ENCODE measurements around the gene UFM1. TPM values are rescaled to one million over a fixed set of nuclear protein-coding genes. Genes with fewer than 3 reads are reported as not detected.
"Not testable (repeated sequence)": the region's sequence is repeated elsewhere in the genome, so short reads cannot be mapped to it uniquely, and the experiment has no call there.

UFM1 gene
- 10 to 100 TPM; 37.5 to 66.6 TPM for total RNA-seq

- peak; percentile 88 for DNase-seq (ENCODE audit: low spot score)
- Histone ChIP-seq H3K27ac (peak within 1 kb of the TSS; percentile 81 to 88), H3K4me3 (peak within 1 kb of the TSS; percentile 62 to 64), H3K36me3 (no peaks in the 10 kb centered on the region), H3K27me3 (replicated peaks; ENCODE audit: insufficient read depth) (no peaks in the 10 kb centered on the region), H3K9me3 (no peaks in the 10 kb centered on the region), H3K4me1 (replicated peaks) (peaks cover 2% of the 10 kb centered on the region)
- under 1% methylated on average over 41 of the region's 41 CpGs for WGBS
- TF ChIP-seq POLR2AphosphoS5 (IDR thresholded peaks at IDR 0.05) (peak; percentile 75), CTCF (IDR thresholded peaks at IDR 0.05) (no peak), POLR2A (IDR thresholded peaks at IDR 0.05) (peak; percentile 52)
- intact Hi-C loops (cut with DNase I), result no loop called here
These were observed at the start of gene UFM1 for GRCh38 chr13:38349390-38350113. TSS of gene UFM1 (plus strand) at chr13:38349851. CDS start at chr13:38349920, 69 bp downstream.

GRCh38 chr13:38301236-38301635, 48.4 kb upstream of the UFM1 start:
- no peaks in the 10 kb centered on the region for H3K36me3 ChIP-seq
- no peak overlapping the region for H3K27ac ChIP-seq
- intact Hi-C loops (cut with DNase I), result no loop called here
- H3K4me1 ChIP-seq (replicated peaks), result no peaks in the 10 kb centered on the region
- H3K4me3 ChIP-seq, result no peak overlapping the region
- no peak for TF ChIP-seq CTCF (IDR thresholded peaks at IDR 0.05)
- no peak for TF ChIP-seq POLR2A (IDR thresholded peaks at IDR 0.05)
- no peak for TF ChIP-seq POLR2AphosphoS5 (IDR thresholded peaks at IDR 0.05)
- 84% methylated on average over 4 of the region's 4 CpGs for WGBS
- no peaks in the 10 kb centered on the region for H3K9me3 ChIP-seq
- no peaks in the 10 kb centered on the region for H3K27me3 ChIP-seq (replicated peaks; ENCODE audit: insufficient read depth)
- no peak for DNase-seq (ENCODE audit: low spot score)

- Histone ChIP-seq H3K27ac (no peak overlapping the region), H3K4me1 (replicated peaks) (no peaks in the 10 kb centered on the region), H3K36me3 (no peaks in the 10 kb centered on the region), H3K9me3 (no peaks in the 10 kb centered on the region), H3K27me3 (replicated peaks; ENCODE audit: insufficient read depth) (no peaks in the 10 kb centered on the region), H3K4me3 (no peak overlapping the region)
- WGBS, result 35% methylated on average over 2 of the region's 2 CpGs
- intact Hi-C loops (cut with DNase I), result no loop called here
- TF ChIP-seq POLR2A (IDR thresholded peaks at IDR 0.05) (no peak), CTCF (IDR thresholded peaks at IDR 0.05) (no peak), POLR2AphosphoS5 (IDR thresholded peaks at IDR 0.05) (no peak)
- no peak for DNase-seq (ENCODE audit: low spot score)
These were observed 45.8 kb upstream of the UFM1 start for GRCh38 chr13:38303816-38304320.

- Histone ChIP-seq H3K4me3 (no peak overlapping the region), H3K4me1 (replicated peaks) (no peaks in the 10 kb centered on the region), H3K27me3 (replicated peaks; ENCODE audit: insufficient read depth) (no peaks in the 10 kb centered on the region), H3K9me3 (no peaks in the 10 kb centered on the region), H3K36me3 (no peaks in the 10 kb centered on the region), H3K27ac (no peak overlapping the region)
- no peak for TF ChIP-seq POLR2AphosphoS5 (IDR thresholded peaks at IDR 0.05)
- no peak for TF ChIP-seq POLR2A (IDR thresholded peaks at IDR 0.05)
- TF ChIP-seq CTCF (IDR thresholded peaks at IDR 0.05), result no peak
- intact Hi-C loops (cut with DNase I), result no loop called here
- no peak for DNase-seq (ENCODE audit: low spot score)
- WGBS, result 78% methylated on average over 2 of the region's 2 CpGs
These were observed 40.9 kb upstream of the UFM1 start for GRCh38 chr13:38308736-38309135.

GRCh38 chr13:38309397-38309796, 40.3 kb upstream of the UFM1 start:
- Histone ChIP-seq H3K27ac (no peak overlapping the region), H3K36me3 (no peaks in the 10 kb centered on the region), H3K27me3 (replicated peaks; ENCODE audit: insufficient read depth) (no peaks in the 10 kb centered on the region), H3K4me1 (replicated peaks) (no peaks in the 10 kb centered on the region), H3K4me3 (no peak overlapping the region), H3K9me3 (no peaks in the 10 kb centered on the region)
- intact Hi-C loops (cut with DNase I), result no loop called here
- no peak for TF ChIP-seq POLR2AphosphoS5 (IDR thresholded peaks at IDR 0.05)
- no peak for TF ChIP-seq CTCF (IDR thresholded peaks at IDR 0.05)
- TF ChIP-seq POLR2A (IDR thresholded peaks at IDR 0.05), result no peak
- DNase-seq (ENCODE audit: low spot score), result no peak

GRCh38 chr13:38311175-38311574, 38.5 kb upstream of the UFM1 start:
- DNase-seq (ENCODE audit: low spot score); H3K4me1 ChIP-seq (replicated peaks); H3K4me3 ChIP-seq; H3K27me3 ChIP-seq (replicated peaks; ENCODE audit: insufficient read depth); intact Hi-C loops (cut with DNase I); H3K9me3 ChIP-seq; H3K36me3 ChIP-seq; H3K27ac ChIP-seq: not testable (repeated sequence)
- 92% methylated on average over 10 of the region's 10 CpGs for WGBS
